Retinal pigment epithelial cell (primary cell): Measurements from ENCODE around the gene GALNT16.

Experiments used
- DNase-seq: peaks from one replicate; pipeline ENCODE4 v3.0.0-alpha.2; 2010; ENCODE audit warnings: low read depth
- H3K4me3 ChIP-seq: 2 replicates; pipeline ENCODE4 v1.5.1; 2011; ENCODE audit warnings: mild to moderate bottlenecking, low read length, control low read depth, moderate library complexity
- CTCF ChIP-seq: conservative IDR thresholded peaks from 2 replicates; pipeline ENCODE4 v1.5.1; 2011; ENCODE audit warnings: low read depth, low read length, control low read depth, inconsistent platforms

The GALNT16 gene

GRCh38 chr14:69263364-69263763 lies 3.4 kb downstream of the GALNT16 start:
- TF ChIP-seq CTCF: no peak
- DNase-seq: no peak
- H3K4me3 ChIP-seq: no peak overlapping the region

- no peak for DNase-seq
- no peak overlapping the region for H3K4me3 ChIP-seq
- no peak for TF ChIP-seq CTCF
These were observed 3.8 kb downstream of the GALNT16 start for GRCh38 chr14:69263771-69264170.

- no peak for DNase-seq
- no peak for TF ChIP-seq CTCF
- no peak overlapping the region for H3K4me3 ChIP-seq
These were observed 6.8 kb downstream of the GALNT16 start for GRCh38 chr14:69266572-69267345.

GRCh38 chr14:69267492-69267891 lies 7.5 kb downstream of the GALNT16 start:
- H3K4me3 ChIP-seq: no peak overlapping the region
- no peak for TF ChIP-seq CTCF
- DNase-seq: no peak

GRCh38 chr14:69268223-69268622 lies 8.3 kb downstream of the GALNT16 start:
- TF ChIP-seq CTCF: no peak

GRCh38 chr14:69268763-69269162 lies 8.8 kb downstream of the GALNT16 start:
- no peak overlapping the region for H3K4me3 ChIP-seq
- no peak for TF ChIP-seq CTCF
- no peak for DNase-seq

More at GRCh38 chr14:69268223-69268622, 8.3 kb downstream of the GALNT16 start:
- DNase-seq: no peak
- no peak overlapping the region for H3K4me3 ChIP-seq

GRCh38 chr14:69269381-69269780 lies 9.4 kb downstream of the GALNT16 start:
- H3K4me3 ChIP-seq: no peak overlapping the region

More at GRCh38 chr14:69269381-69269780, 9.4 kb downstream of the GALNT16 start:
- no peak for TF ChIP-seq CTCF
- DNase-seq: no peak
